HCT116 (cell line): Measurements from ENCODE around the gene GRIK1. TPM values are rescaled to one million over a fixed set of nuclear protein-coding genes. Genes with fewer than 3 reads are reported as not detected.

Source experiments
- ATAC-seq: fragments of 200-7000 bp; cut with Tn5 transposase; 2 replicates; pipeline ENCODE4 v1.9.1; 2020; ENCODE audit warnings: mild to moderate bottlenecking, moderate library complexity
- BruUV-seq: library from RNA; stranded (reverse); fragments of 400-500 nt; replicated peaks from 2 replicates; lab custom pipeline; 2021; lab: Mats Ljungman, UMichigan
- CTCF ChIA-PET: fragments of 300-600 bp; sonication (Branson Sonifier 250); formaldehyde crosslinking; loops from one replicate; lab custom pipeline; 2021; ENCODE audit warnings: antibody characterized with exemption; lab: Charles Lee
- POLR2A ChIA-PET: fragments of 300-600, 350-600 bp; sonication (Branson Sonifier 250); formaldehyde crosslinking; loops from one replicate; lab custom pipeline; 2021; ENCODE audit warnings: antibody characterized with exemption; lab: Charles Lee
- RAD21 ChIA-PET, 2 experiments: fragments of 300-600 bp; sonication (Branson Sonifier 250); formaldehyde crosslinking; loops; one replicate each; lab custom pipeline; 2023; ENCODE audit warnings: low total read pairs in 2 of 2; ENCODE audit not compliant: uncharacterized antibody in 2 of 2, unreplicated experiment in 2 of 2, low non-redundant PET in 1 of 2; lab: Charles Lee
- DNase-seq: peaks from one replicate; pipeline ENCODE4 v3.0.0-alpha.2; 2010; ENCODE audit warnings: low read depth, low spot score
- H2AFZ ChIP-seq: fragments of 200-600 bp; shearing (Covaris generic), sonication (generic); 2 replicates; pipeline ENCODE4 v1.6.1; 2017; ENCODE audit warnings: low read depth, mixed run types, mixed read lengths, antibody characterized with exemption, low read length; ENCODE audit not compliant: poor library complexity, severe bottlenecking
- H3K27ac ChIP-seq: 2 replicates; pipeline ENCODE4 v1.5.1; 2012; ENCODE audit warnings: low read depth, low read length
- H3K27me3 ChIP-seq: fragments of 200-600 bp; sonication (generic); 2 replicates; pipeline ENCODE4 v1.6.1; 2016; ENCODE audit warnings: mixed run types, low read length, mixed read lengths; ENCODE audit not compliant: insufficient read depth
- H3K36me3 ChIP-seq, 2 experiments: fragments of 200-500 bp in 1 of 2; fragments of 200-600 bp in 1 of 2; sonication (Bioruptor generic) in 1 of 2; sonication (generic) in 1 of 2; 2 replicates each; pipeline versions ENCODE4 v1.5.1 to v1.6.1; 2014 to 2016; ENCODE audit warnings: low read length in 2 of 2, inconsistent platforms in 1 of 2, mixed read lengths in 1 of 2, mixed run types in 1 of 2; ENCODE audit not compliant: insufficient read depth in 2 of 2, control insufficient read depth in 1 of 2
- H3K4me1 ChIP-seq, 2 experiments: fragments of 200-600 bp in 1 of 2; sonication (generic) in 1 of 2; 2 replicates each; pipeline versions ENCODE4 v1.5.1 to v1.6.1; 2012 to 2017; ENCODE audit warnings: low read length in 2 of 2, inconsistent platforms in 1 of 2, mild to moderate bottlenecking in 1 of 2, mixed read lengths in 1 of 2, mixed run types in 1 of 2, moderate library complexity in 1 of 2; ENCODE audit not compliant: insufficient read depth in 2 of 2, control insufficient read depth in 1 of 2
- H3K4me2 ChIP-seq: fragments of 200-600 bp; sonication (generic); 2 replicates; pipeline ENCODE4 v1.6.1; 2017; ENCODE audit warnings: mixed run types, low read length, mixed read lengths
- H3K4me3 ChIP-seq, 2 experiments: fragments of 200-600 bp in 1 of 2; sonication (generic) in 1 of 2; replicated peaks in 1 of 2; 2 replicates each; pipeline ENCODE4 v1.5.1; 2011 to 2016; ENCODE audit warnings: low read length in 2 of 2, control low read depth in 1 of 2, low read depth in 1 of 2, mild to moderate bottlenecking in 1 of 2, mixed read lengths in 1 of 2, mixed run types in 1 of 2
- H3K79me2 ChIP-seq: fragments of 200-600 bp; sonication (generic); 2 replicates; pipeline ENCODE4 v1.6.1; 2017; ENCODE audit warnings: mild to moderate bottlenecking, mixed run types, low read length, moderate library complexity, mixed read lengths; ENCODE audit not compliant: insufficient read depth
- H3K9ac ChIP-seq: fragments of 200-600 bp; sonication (generic); 2 replicates; pipeline ENCODE4 v1.6.1; 2016; ENCODE audit warnings: low read length, mixed read lengths
- H3K9me2 ChIP-seq: fragments of 200-600 bp; sonication (generic), shearing (Covaris generic); 2 replicates; pipeline ENCODE4 v1.6.1; 2017; ENCODE audit warnings: mixed run types, mild to moderate bottlenecking, moderate library complexity; ENCODE audit not compliant: insufficient read depth
- H3K9me3 ChIP-seq, 2 experiments: fragments of 200-500 bp in 1 of 2; fragments of 200-600 bp in 1 of 2; sonication (Bioruptor generic) in 1 of 2; sonication (generic) in 1 of 2; 2 replicates each; pipeline ENCODE4 v1.6.1; 2014 to 2017; ENCODE audit warnings: low read length in 2 of 2, mixed read lengths in 2 of 2, inconsistent platforms in 1 of 2, low read depth in 1 of 2, mild to moderate bottlenecking in 1 of 2, mixed run types in 1 of 2, moderate library complexity in 1 of 2; ENCODE audit not compliant: control insufficient read depth in 1 of 2, insufficient read depth in 1 of 2
- H4K20me1 ChIP-seq: fragments of 200-600 bp; sonication (generic), shearing (Covaris generic); 2 replicates; pipeline ENCODE4 v1.6.1; 2017; ENCODE audit warnings: mixed run types, mild to moderate bottlenecking, moderate library complexity; ENCODE audit not compliant: insufficient read depth
- ATF3 ChIP-seq: IDR thresholded peaks from 2 replicates; pipeline ENCODE4 v1.6.1; 2012
- CBX3 ChIP-seq: IDR thresholded peaks from 2 replicates; pipeline ENCODE4 v1.6.1; 2012; ENCODE audit warnings: low read depth
- CEBPB ChIP-seq: IDR thresholded peaks from 2 replicates; pipeline ENCODE4 v1.6.1; 2012; ENCODE audit warnings: low read depth
- CTCF ChIP-seq, 3 experiments: fragments of 200-600 bp in 1 of 3; sonication (generic) in 1 of 3; IDR thresholded peaks in 2 of 3; conservative IDR thresholded peaks in 1 of 3; 2 replicates each; pipeline ENCODE4 v1.5.1; 2012 to 2017; ENCODE audit warnings: low read depth in 2 of 3, low read length in 2 of 3, antibody characterized with exemption in 1 of 3, borderline replicate concordance in 1 of 3, control low read depth in 1 of 3, mild to moderate bottlenecking in 1 of 3, mixed read lengths in 1 of 3, mixed run types in 1 of 3, moderate library complexity in 1 of 3; ENCODE audit not compliant: insufficient read depth in 1 of 3
- EGR1 ChIP-seq: IDR thresholded peaks from 2 replicates; pipeline ENCODE4 v1.6.1; 2012; ENCODE audit warnings: low read depth
- ELF1 ChIP-seq: IDR thresholded peaks from 2 replicates; pipeline ENCODE4 v1.6.1; 2012; ENCODE audit warnings: low read depth, borderline replicate concordance
- EZH2 ChIP-seq: fragments of 200-600 bp; sonication (generic); IDR thresholded peaks from 2 replicates; pipeline ENCODE4 v1.6.1; 2017; ENCODE audit warnings: antibody characterized with exemption, mixed run types
- EZH2phosphoT487 ChIP-seq: fragments of 200-600 bp; IDR thresholded peaks from 2 replicates; pipeline ENCODE4 v1.6.1; 2018; ENCODE audit warnings: antibody characterized with exemption, borderline replicate concordance
- FOSL1 ChIP-seq: IDR thresholded peaks from 2 replicates; pipeline ENCODE4 v1.6.1; 2012; ENCODE audit warnings: low read depth
- JUND ChIP-seq: IDR thresholded peaks from 2 replicates; pipeline ENCODE4 v1.6.1; 2012
- POLR2A ChIP-seq: IDR thresholded peaks from 2 replicates; pipeline ENCODE4 v1.7.0; 2011; ENCODE audit warnings: borderline replicate concordance; ENCODE audit not compliant: insufficient read depth, insufficient read length; ENCODE audit errors: extremely low read depth
- POLR2AphosphoS5 ChIP-seq: IDR thresholded peaks from 2 replicates; pipeline ENCODE4 v1.6.1; 2011; ENCODE audit warnings: mild to moderate bottlenecking, low read depth, low read length, moderate library complexity
- RAD21 ChIP-seq: IDR thresholded peaks from 2 replicates; pipeline ENCODE4 v1.6.1; 2012; ENCODE audit warnings: low read depth, mild to moderate bottlenecking
- SIN3A ChIP-seq: IDR thresholded peaks from 2 replicates; pipeline ENCODE4 v1.6.1; 2012; ENCODE audit warnings: low read depth
- SRF ChIP-seq: IDR thresholded peaks from 2 replicates; pipeline ENCODE4 v1.6.1; 2012; ENCODE audit warnings: low read depth
- TCF7L2 ChIP-seq: IDR thresholded peaks from 2 replicates; pipeline ENCODE4 v1.7.0; 2011; ENCODE audit warnings: borderline replicate concordance, inconsistent platforms; ENCODE audit not compliant: insufficient read depth, insufficient read length; ENCODE audit errors: extremely low read depth
- YY1 ChIP-seq: IDR thresholded peaks from 2 replicates; pipeline ENCODE4 v1.6.1; 2011; ENCODE audit warnings: low read length, low read depth, moderate library complexity, mild to moderate bottlenecking; ENCODE audit not compliant: insufficient replicate concordance; ENCODE audit errors: extremely low read depth
- ZNF274 ChIP-seq: fragments of 200-500 bp; sonication (Bioruptor generic); IDR thresholded peaks from 2 replicates; pipeline ENCODE4 v1.6.1; 2014; ENCODE audit warnings: mild to moderate bottlenecking, low read depth, low read length, inconsistent platforms
- intact Hi-C: fragments of 100-400 bp; cut with micrococcal nuclease; formaldehyde crosslinking; loops from 2 replicates; pipeline ENCODE4 v1.10.0; 2022
- total RNA-seq: library from RNA; stranded (reverse); gene quantifications from one replicate; pipeline ENCODE4 v1.2.1, GENCODE V29; 2021; ENCODE audit not compliant: unreplicated experiment
- TF ChIP-seq, protein P1 (sequence below): IDR thresholded peaks from 2 replicates; pipeline ENCODE4 v1.6.1; 2011; ENCODE audit warnings: mild to moderate bottlenecking, low read length, moderate library complexity; ENCODE audit not compliant: insufficient replicate concordance; ENCODE audit errors: extremely low read depth
- TF ChIP-seq, protein P2 (sequence below): IDR thresholded peaks from 2 replicates; pipeline ENCODE4 v1.6.1; 2012

GRIK1 gene
- total RNA-seq, 1 experiment from 2014 or later, result not detected

- Histone ChIP-seq H4K20me1 (no peaks in the 10 kb centered on the region), H3K9ac (no peak overlapping the region), H3K27me3 (no peaks in the 10 kb centered on the region), H3K9me3 (no peaks in the 10 kb centered on the region; a peak in 1 of 4 replicates), H3K36me3 (no peaks in the 10 kb centered on the region), H3K27ac (no peak overlapping the region), H2AFZ (no peak overlapping the region), H3K79me2 (no peaks in the 10 kb centered on the region), H3K4me2 (no peak overlapping the region), H3K4me1 (no peaks in the 10 kb centered on the region), H3K4me3 (no peak overlapping the region), H3K9me2 (no peaks in the 10 kb centered on the region)
- intact Hi-C loops, result no loop called here
- ChIA-PET CTCF (no interaction called here), RAD21 (no interaction called here), POLR2A (no interaction called here)
- TF ChIP-seq CEBPB (no peak), SIN3A (no peak), ELF1 (no peak), JUND (no peak), YY1 (no peak), CBX3 (no peak), POLR2A (no peak), CTCF (IDR thresholded peaks at IDR 0.05 in 2 of 3, conservative IDR thresholded peaks at IDR 0.05 in 1 of 3; ENCODE audit: borderline replicate concordance in 1 of 3, insufficient read depth in 1 of 3, low read depth in 2 of 3, low read length in 2 of 3) (no peak), FOSL1 (no peak), ZNF274 (no peak), SRF (no peak), EGR1 (no peak), EZH2 (no peak), TCF7L2 (no peak), EZH2phosphoT487 (no peak), POLR2AphosphoS5 (no peak), ATF3 (no peak), RAD21 (no peak)
- TF ChIP-seq, protein P1, sequence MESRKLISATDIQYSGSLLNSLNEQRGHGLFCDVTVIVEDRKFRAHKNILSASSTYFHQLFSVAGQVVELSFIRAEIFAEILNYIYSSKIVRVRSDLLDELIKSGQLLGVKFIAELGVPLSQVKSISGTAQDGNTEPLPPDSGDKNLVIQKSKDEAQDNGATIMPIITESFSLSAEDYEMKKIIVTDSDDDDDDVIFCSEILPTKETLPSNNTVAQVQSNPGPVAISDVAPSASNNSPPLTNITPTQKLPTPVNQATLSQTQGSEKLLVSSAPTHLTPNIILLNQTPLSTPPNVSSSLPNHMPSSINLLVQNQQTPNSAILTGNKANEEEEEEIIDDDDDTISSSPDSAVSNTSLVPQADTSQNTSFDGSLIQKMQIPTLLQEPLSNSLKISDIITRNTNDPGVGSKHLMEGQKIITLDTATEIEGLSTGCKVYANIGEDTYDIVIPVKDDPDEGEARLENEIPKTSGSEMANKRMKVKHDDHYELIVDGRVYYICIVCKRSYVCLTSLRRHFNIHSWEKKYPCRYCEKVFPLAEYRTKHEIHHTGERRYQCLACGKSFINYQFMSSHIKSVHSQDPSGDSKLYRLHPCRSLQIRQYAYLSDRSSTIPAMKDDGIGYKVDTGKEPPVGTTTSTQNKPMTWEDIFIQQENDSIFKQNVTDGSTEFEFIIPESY, result no peak
- TF ChIP-seq, protein P2, sequence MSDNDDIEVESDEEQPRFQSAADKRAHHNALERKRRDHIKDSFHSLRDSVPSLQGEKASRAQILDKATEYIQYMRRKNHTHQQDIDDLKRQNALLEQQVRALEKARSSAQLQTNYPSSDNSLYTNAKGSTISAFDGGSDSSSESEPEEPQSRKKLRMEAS, result no peak
- ATAC-seq (no peak), DNase-seq (no peak)
- BruUV-seq, result no TSS peak
These were observed 419.6 kb downstream of the GRIK1 start for GRCh38 chr21:29520171-29520570.
